GM12878 (cell line): ENCODE data around the gene GAS2. TPM values are rescaled to one million over a fixed set of nuclear protein-coding genes. Genes with fewer than 3 reads are reported as not detected.

Experiments
- BACH1 ChIP-seq: fragments of 450-650 bp; IDR thresholded peaks from 2 replicates; pipeline ENCODE4 v1.6.1; 2017; ENCODE audit warnings: mild to moderate bottlenecking, borderline replicate concordance
- BCL11A ChIP-seq: IDR thresholded peaks from 2 replicates; pipeline ENCODE4 v1.6.1; 2011; ENCODE audit warnings: low read depth, low read length
- CBX5 ChIP-seq: sonication (generic); IDR thresholded peaks from 2 replicates; pipeline ENCODE4 v1.6.1; 2016; ENCODE audit warnings: low read depth, moderate library complexity, mild to moderate bottlenecking, inconsistent platforms
- E2F8 ChIP-seq: fragments of 450-650 bp; IDR thresholded peaks from 2 replicates; pipeline ENCODE4 v1.6.1; 2018; ENCODE audit warnings: mild to moderate bottlenecking, low read depth, moderate library complexity; ENCODE audit not compliant: partially characterized antibody
- FOXK2 ChIP-seq: fragments of 450-650 bp; IDR thresholded peaks from 2 replicates; pipeline ENCODE4 v1.6.1; 2017; ENCODE audit warnings: mild to moderate bottlenecking, moderate library complexity
- FOXM1 ChIP-seq: IDR thresholded peaks from 2 replicates; pipeline ENCODE4 v1.6.1; 2012; ENCODE audit warnings: low read depth, mild to moderate bottlenecking, inconsistent platforms, low read length, moderate library complexity
- KLF5 ChIP-seq: fragments of 450-650 bp; IDR thresholded peaks from 2 replicates; pipeline ENCODE4 v1.6.1; 2014; ENCODE audit warnings: mild to moderate bottlenecking; ENCODE audit not compliant: partially characterized antibody
- MAX ChIP-seq: IDR thresholded peaks from 2 replicates; pipeline ENCODE4 v1.6.1; 2012; ENCODE audit warnings: low read depth, low read length, improper control_type of control experiment
- MLLT1 ChIP-seq: fragments of 450-650 bp; IDR thresholded peaks from 2 replicates; pipeline ENCODE4 v1.6.1; 2016; ENCODE audit warnings: mild to moderate bottlenecking
- MTA3 ChIP-seq: IDR thresholded peaks from 2 replicates; pipeline ENCODE4 v1.6.1; 2012; ENCODE audit warnings: low read length, inconsistent platforms, borderline replicate concordance
- PKNOX1 ChIP-seq: fragments of 450-650 bp; IDR thresholded peaks from 2 replicates; pipeline ENCODE4 v1.6.1; 2016; ENCODE audit warnings: mild to moderate bottlenecking
- POLR2A ChIP-seq: IDR thresholded peaks from 2 replicates; pipeline ENCODE4 v1.6.1; 2011; ENCODE audit warnings: low read depth, mild to moderate bottlenecking, low read length
- POLR2AphosphoS5 ChIP-seq: IDR thresholded peaks from 2 replicates; pipeline ENCODE4 v1.6.1; 2011; ENCODE audit warnings: mild to moderate bottlenecking, low read length, inconsistent platforms
- PRDM15 ChIP-seq: fragments of 450-650 bp; formaldehyde crosslinking; IDR thresholded peaks from 2 replicates; pipeline ENCODE4 v1.4.0; 2020; ENCODE audit warnings: mild to moderate bottlenecking, moderate library complexity
- RB1 ChIP-seq: fragments of 450-650 bp; formaldehyde crosslinking; IDR thresholded peaks from 2 replicates; pipeline ENCODE4 v1.6.1; 2017; ENCODE audit warnings: mild to moderate bottlenecking, borderline replicate concordance
- RCOR1 ChIP-seq: conservative IDR thresholded peaks from 2 replicates; pipeline ENCODE4 v1.6.1; 2012; ENCODE audit warnings: low read depth, low read length, improper control_type of control experiment
- RELB ChIP-seq: fragments of 450-650 bp; IDR thresholded peaks from 2 replicates; pipeline ENCODE4 v1.6.1; 2017; ENCODE audit warnings: low read depth, mild to moderate bottlenecking, moderate library complexity
- SUPT20H ChIP-seq: IDR thresholded peaks from 2 replicates; pipeline ENCODE4 v1.6.1; 2011; ENCODE audit warnings: low read depth, mild to moderate bottlenecking, low read length, moderate library complexity, borderline replicate concordance; ENCODE audit not compliant: control insufficient read depth
- ZNF24 ChIP-seq: fragments of 450-650 bp; IDR thresholded peaks from 2 replicates; pipeline ENCODE4 v1.6.1; 2017; ENCODE audit warnings: antibody characterized with exemption, mild to moderate bottlenecking
- ZNF622 ChIP-seq: fragments of 450-650 bp; IDR thresholded peaks from 2 replicates; pipeline ENCODE4 v1.6.1; 2017; ENCODE audit warnings: mild to moderate bottlenecking, inconsistent platforms
- polyA plus RNA-seq, 11 experiments: library from polyadenylated mRNA; depleted of rRNA in 4 of 11; unstranded in 6 of 11; stranded (reverse) in 5 of 11; fragments of >200 nt; fragmentation: Nextera tagmentation in 4 of 11; fragmentation: Illumina TruSeq in 1 of 11; extraction: Ambion mirVana in 4 of 11; extraction: Trizol in 1 of 11; gene quantifications; 1 replicate in 1 of 11; 2 replicates in 10 of 11; pipeline versions ENCODE4 v1.2.1 to v1.2.3, GENCODE V29; 2011 to 2016; ENCODE audit warnings: inconsistent platforms in 2 of 11, missing spikeins in 2 of 11, low read depth in 1 of 11
- total RNA-seq, 4 experiments: library from RNA; depleted of rRNA in 3 of 4; stranded (reverse); fragments of >200 nt in 3 of 4; fragmentation: Illumina TruSeq in 1 of 4; extraction: Trizol in 1 of 4; gene quantifications; 2 replicates each; pipeline versions ENCODE4 v1.2.1 to v1.2.3, GENCODE V29; 2013 to 2021

Gene GAS2
- total and polyA plus RNA-seq, 10 of the 15 experiments (the other 5 are each of a cell fraction or from before 2014, with no cell fraction given), result 16.4 to 81.4 (median 26.2) TPM

- TF ChIP-seq PKNOX1 (no peak), SUPT20H (no peak), KLF5 (no peak), MAX (no peak), E2F8 (no peak), ZNF622 (no peak), POLR2AphosphoS5 (no peak), ZNF24 (no peak), POLR2A (no peak), RB1 (no peak), MTA3 (no peak), CBX5 (no peak), RELB (peak; percentile 87), FOXM1 (no peak), MLLT1 (peak; percentile 65; the same call in 1 of the 2 replicates), RCOR1 (no peak), BCL11A (no peak), BACH1 (no peak; the same call in 1 of the 2 replicates), PRDM15 (CRISPR knock-in tag) (no peak), FOXK2 (no peak)
Observed at GRCh38 chr11:22742157-22742613, 75.8 kb downstream of the GAS2 start (continued).
